Neural cell (in vitro differentiated cells): ENCODE results near the gene TUBB4B. TPM values are rescaled to one million over a fixed set of nuclear protein-coding genes. Genes with fewer than 3 reads are reported as not detected.

Source experiments
- H2AFZ ChIP-seq: fragments of 200-600, 300-800 bp; sonication (generic), shearing (Covaris generic); 2 replicates; pipeline ENCODE4 v1.6.0; 2014; ENCODE audit warnings: low read depth, mild to moderate bottlenecking, antibody characterized with exemption, low read length, moderate library complexity
- H3F3A ChIP-seq: fragments of 200-600 bp; shearing (Covaris generic); 2 replicates; pipeline ENCODE4 v1.6.1; 2016; ENCODE audit warnings: mild to moderate bottlenecking, moderate library complexity, mixed read lengths, antibody characterized with exemption, low read length; ENCODE audit not compliant: insufficient read depth, poor library complexity, severe bottlenecking
- H3K27ac ChIP-seq: fragments of 200-600, 300-800 bp; sonication (generic), shearing (Covaris generic); 2 replicates; pipeline ENCODE4 v1.5.1; 2014; ENCODE audit warnings: mild to moderate bottlenecking, low read length, moderate library complexity
- H3K27me3 ChIP-seq: fragments of 300-800, 200-600 bp; sonication (generic), shearing (Covaris generic); 2 replicates; pipeline ENCODE4 v1.6.0; 2014; ENCODE audit warnings: mild to moderate bottlenecking, low read depth, low read length, moderate library complexity; ENCODE audit not compliant: insufficient read depth
- H3K36me3 ChIP-seq: fragments of 300-800, 200-600 bp; sonication (generic), shearing (Covaris generic); 2 replicates; pipeline ENCODE4 v1.5.1; 2014; ENCODE audit warnings: mild to moderate bottlenecking, antibody characterized with exemption, low read length, moderate library complexity; ENCODE audit not compliant: insufficient read depth
- H3K4me2 ChIP-seq: fragments of 300-800, 200-600 bp; sonication (generic), shearing (Covaris generic); 2 replicates; pipeline ENCODE4 v1.6.0; 2014; ENCODE audit warnings: mild to moderate bottlenecking, low read length
- H3K4me3 ChIP-seq: fragments of 300-800, 200-600 bp; sonication (generic), shearing (Covaris generic); 2 replicates; pipeline ENCODE4 v1.5.1; 2014; ENCODE audit warnings: mild to moderate bottlenecking, low read length, moderate library complexity
- H3K79me2 ChIP-seq: fragments of 200-600 bp; shearing (Covaris generic); replicated peaks from 2 replicates; pipeline ENCODE4 v1.6.0; 2014; ENCODE audit warnings: mild to moderate bottlenecking, low read length, moderate library complexity; ENCODE audit not compliant: insufficient read depth
- H3K9ac ChIP-seq: fragments of 300-800, 200-600 bp; sonication (generic), shearing (Covaris generic); 2 replicates; pipeline ENCODE4 v1.6.1; 2016; ENCODE audit warnings: mild to moderate bottlenecking, low read length, mixed read lengths
- H3K9me2 ChIP-seq: fragments of 200-600 bp; shearing (Covaris generic); 2 replicates; pipeline ENCODE4 v1.6.1; 2016; ENCODE audit warnings: mild to moderate bottlenecking, low read length, mixed read lengths; ENCODE audit not compliant: insufficient read depth
- H3K9me3 ChIP-seq: fragments of 200-600, 300-800 bp; sonication (generic), shearing (Covaris generic); 2 replicates; pipeline ENCODE4 v1.6.1; 2016; ENCODE audit warnings: mild to moderate bottlenecking, mixed run types, low read length, moderate library complexity, mixed read lengths
- H4K20me1 ChIP-seq: fragments of 200-600 bp; shearing (Covaris generic); 2 replicates; pipeline ENCODE4 v1.6.1; 2016; ENCODE audit warnings: mild to moderate bottlenecking, mixed run types; ENCODE audit not compliant: insufficient read depth
- EP300 ChIP-seq: fragments of 450-650 bp; conservative IDR thresholded peaks from 2 replicates; pipeline ENCODE4 v1.6.1; 2014; ENCODE audit warnings: antibody characterized with exemption, mild to moderate bottlenecking, moderate library complexity; ENCODE audit not compliant: poor library complexity, severe bottlenecking
- EZH2 ChIP-seq: fragments of 200-600, 300-800 bp; shearing (Covaris generic), sonication (generic); IDR thresholded peaks from 2 replicates; pipeline ENCODE4 v1.6.1; 2014; ENCODE audit warnings: antibody characterized with exemption, low read length, borderline replicate concordance, mild to moderate bottlenecking; ENCODE audit not compliant: insufficient read depth, poor library complexity, severe bottlenecking
- MXI1 ChIP-seq: fragments of 450-650 bp; conservative IDR thresholded peaks from 2 replicates; pipeline ENCODE4 v1.6.1; 2014; ENCODE audit warnings: antibody characterized with exemption, mild to moderate bottlenecking; ENCODE audit not compliant: poor library complexity, severe bottlenecking
- POLR2AphosphoS5 ChIP-seq: IDR thresholded peaks from 2 replicates; pipeline ENCODE4 v1.6.1; 2012
- RAD21 ChIP-seq: fragments of 450-650 bp; conservative IDR thresholded peaks from 2 replicates; pipeline ENCODE4 v1.6.1; 2014; ENCODE audit warnings: antibody characterized with exemption, mild to moderate bottlenecking, moderate library complexity
- SMC3 ChIP-seq: fragments of 450-650 bp; conservative IDR thresholded peaks from 2 replicates; pipeline ENCODE4 v1.6.1; 2014; ENCODE audit warnings: antibody characterized with exemption, mild to moderate bottlenecking, moderate library complexity; ENCODE audit not compliant: poor library complexity
- TAF1 ChIP-seq: IDR thresholded peaks from 2 replicates; pipeline ENCODE4 v1.6.1; 2012; ENCODE audit warnings: low read depth
- polyA plus RNA-seq: library from polyadenylated mRNA; depleted of rRNA; stranded (reverse); fragments of >200 nt; gene quantifications from 2 replicates; pipeline ENCODE4 v1.2.3, GENCODE V29; 2014
- TF ChIP-seq, protein P1 (sequence below): fragments of 450-650 bp; IDR thresholded peaks from 2 replicates; pipeline ENCODE4 v1.5.1; 2014; ENCODE audit warnings: antibody characterized with exemption, mild to moderate bottlenecking, moderate library complexity; ENCODE audit not compliant: poor library complexity, severe bottlenecking
- TF ChIP-seq, protein P2 (sequence below): IDR thresholded peaks from 2 replicates; pipeline ENCODE4 v1.6.1; 2012; ENCODE audit warnings: borderline replicate concordance

The TUBB4B gene
- polyA plus RNA-seq, 1 donor from 2014 or later, result 60.3 TPM

DNA sequence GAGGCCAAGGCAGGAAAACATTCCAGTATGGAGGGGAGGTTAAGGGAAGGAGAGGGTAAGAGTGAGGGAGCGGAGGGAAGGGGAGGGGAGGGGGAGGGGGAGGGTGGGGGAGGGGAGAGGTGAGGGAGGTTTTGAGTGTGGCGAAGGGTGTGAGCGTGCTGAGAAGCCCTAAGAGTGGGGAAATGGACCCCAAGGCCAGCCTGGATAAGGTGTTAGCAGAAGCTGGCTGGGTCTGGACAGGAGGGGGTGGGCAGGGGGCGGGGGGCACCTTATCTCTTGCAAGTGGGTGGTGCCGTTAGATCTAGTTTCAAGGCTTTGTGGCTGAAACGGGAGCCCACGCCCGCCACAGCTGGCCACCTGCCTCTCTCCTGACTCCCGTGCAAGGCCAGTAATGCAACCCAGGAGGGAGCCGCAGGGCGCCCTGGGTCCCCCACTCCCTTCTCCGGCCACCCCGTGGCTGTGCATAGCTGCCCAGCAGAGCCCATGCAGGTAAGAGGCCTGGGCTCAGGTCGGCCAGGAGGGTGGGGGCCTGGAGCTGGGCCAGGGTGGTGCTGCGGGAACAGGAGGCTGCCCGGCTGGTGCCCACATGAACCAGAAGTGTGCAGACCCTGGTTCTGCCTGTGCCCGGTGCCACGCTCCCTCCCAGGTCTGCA, 13.1 kb upstream of the TUBB4B start:
- H3K36me3 ChIP-seq, result no peaks in the 10 kb centered on the region
- no peak overlapping the region for H3K4me3 ChIP-seq
- no peaks in the 10 kb centered on the region for H3K27me3 ChIP-seq
- H3K27ac ChIP-seq, result no peak overlapping the region
- no peaks in the 10 kb centered on the region for H3K79me2 ChIP-seq
- H3K9me2 ChIP-seq, result no peaks in the 10 kb centered on the region
- H3K9me3 ChIP-seq, result no peaks in the 10 kb centered on the region
- H4K20me1 ChIP-seq, result no peaks in the 10 kb centered on the region
- no peak overlapping the region for H3K4me2 ChIP-seq
- no peaks in the 10 kb centered on the region for H3F3A ChIP-seq
- TF ChIP-seq EZH2 (no peak), POLR2AphosphoS5 (no peak), MXI1 (no peak), RAD21 (no peak), SMC3 (no peak), TAF1 (no peak), EP300 (no peak)
- TF ChIP-seq, protein P1, sequence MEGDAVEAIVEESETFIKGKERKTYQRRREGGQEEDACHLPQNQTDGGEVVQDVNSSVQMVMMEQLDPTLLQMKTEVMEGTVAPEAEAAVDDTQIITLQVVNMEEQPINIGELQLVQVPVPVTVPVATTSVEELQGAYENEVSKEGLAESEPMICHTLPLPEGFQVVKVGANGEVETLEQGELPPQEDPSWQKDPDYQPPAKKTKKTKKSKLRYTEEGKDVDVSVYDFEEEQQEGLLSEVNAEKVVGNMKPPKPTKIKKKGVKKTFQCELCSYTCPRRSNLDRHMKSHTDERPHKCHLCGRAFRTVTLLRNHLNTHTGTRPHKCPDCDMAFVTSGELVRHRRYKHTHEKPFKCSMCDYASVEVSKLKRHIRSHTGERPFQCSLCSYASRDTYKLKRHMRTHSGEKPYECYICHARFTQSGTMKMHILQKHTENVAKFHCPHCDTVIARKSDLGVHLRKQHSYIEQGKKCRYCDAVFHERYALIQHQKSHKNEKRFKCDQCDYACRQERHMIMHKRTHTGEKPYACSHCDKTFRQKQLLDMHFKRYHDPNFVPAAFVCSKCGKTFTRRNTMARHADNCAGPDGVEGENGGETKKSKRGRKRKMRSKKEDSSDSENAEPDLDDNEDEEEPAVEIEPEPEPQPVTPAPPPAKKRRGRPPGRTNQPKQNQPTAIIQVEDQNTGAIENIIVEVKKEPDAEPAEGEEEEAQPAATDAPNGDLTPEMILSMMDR, result no peak
- TF ChIP-seq, protein P2, sequence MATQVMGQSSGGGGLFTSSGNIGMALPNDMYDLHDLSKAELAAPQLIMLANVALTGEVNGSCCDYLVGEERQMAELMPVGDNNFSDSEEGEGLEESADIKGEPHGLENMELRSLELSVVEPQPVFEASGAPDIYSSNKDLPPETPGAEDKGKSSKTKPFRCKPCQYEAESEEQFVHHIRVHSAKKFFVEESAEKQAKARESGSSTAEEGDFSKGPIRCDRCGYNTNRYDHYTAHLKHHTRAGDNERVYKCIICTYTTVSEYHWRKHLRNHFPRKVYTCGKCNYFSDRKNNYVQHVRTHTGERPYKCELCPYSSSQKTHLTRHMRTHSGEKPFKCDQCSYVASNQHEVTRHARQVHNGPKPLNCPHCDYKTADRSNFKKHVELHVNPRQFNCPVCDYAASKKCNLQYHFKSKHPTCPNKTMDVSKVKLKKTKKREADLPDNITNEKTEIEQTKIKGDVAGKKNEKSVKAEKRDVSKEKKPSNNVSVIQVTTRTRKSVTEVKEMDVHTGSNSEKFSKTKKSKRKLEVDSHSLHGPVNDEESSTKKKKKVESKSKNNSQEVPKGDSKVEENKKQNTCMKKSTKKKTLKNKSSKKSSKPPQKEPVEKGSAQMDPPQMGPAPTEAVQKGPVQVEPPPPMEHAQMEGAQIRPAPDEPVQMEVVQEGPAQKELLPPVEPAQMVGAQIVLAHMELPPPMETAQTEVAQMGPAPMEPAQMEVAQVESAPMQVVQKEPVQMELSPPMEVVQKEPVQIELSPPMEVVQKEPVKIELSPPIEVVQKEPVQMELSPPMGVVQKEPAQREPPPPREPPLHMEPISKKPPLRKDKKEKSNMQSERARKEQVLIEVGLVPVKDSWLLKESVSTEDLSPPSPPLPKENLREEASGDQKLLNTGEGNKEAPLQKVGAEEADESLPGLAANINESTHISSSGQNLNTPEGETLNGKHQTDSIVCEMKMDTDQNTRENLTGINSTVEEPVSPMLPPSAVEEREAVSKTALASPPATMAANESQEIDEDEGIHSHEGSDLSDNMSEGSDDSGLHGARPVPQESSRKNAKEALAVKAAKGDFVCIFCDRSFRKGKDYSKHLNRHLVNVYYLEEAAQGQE, result no peak
- no peak overlapping the region for H2AFZ ChIP-seq
- no peak overlapping the region for H3K9ac ChIP-seq

DNA sequence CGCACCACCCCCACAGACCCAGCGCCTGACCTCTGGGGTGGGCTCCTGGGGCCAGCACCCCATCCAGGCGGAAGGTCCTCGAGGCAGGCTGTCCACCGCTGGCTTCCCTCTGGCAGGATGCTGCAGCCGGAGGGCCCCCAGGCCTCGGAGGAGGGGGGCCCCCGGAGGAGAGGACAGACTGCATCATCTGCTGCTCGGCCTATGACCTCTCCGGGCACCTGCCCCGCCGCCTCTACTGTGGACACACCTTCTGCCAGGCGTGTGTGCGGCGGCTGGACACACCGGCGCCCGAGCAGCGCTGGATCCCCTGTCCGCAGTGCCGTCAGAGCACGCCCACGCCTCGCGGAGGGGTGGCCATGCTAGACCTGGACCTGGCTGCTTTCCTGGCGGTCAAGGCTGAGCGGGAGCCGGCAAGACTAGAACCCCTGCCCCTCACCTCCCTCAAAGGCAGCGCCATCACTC, 12.6 kb upstream of the TUBB4B start:
- no peak for TF ChIP-seq EP300
- TF ChIP-seq, protein P2, result no peak
- no peak overlapping the region for H3K4me2 ChIP-seq
- H3F3A ChIP-seq, result no peaks in the 10 kb centered on the region
- no peaks in the 10 kb centered on the region for H4K20me1 ChIP-seq
- no peak overlapping the region for H3K27ac ChIP-seq
- no peak overlapping the region for H2AFZ ChIP-seq
- H3K79me2 ChIP-seq, result no peaks in the 10 kb centered on the region
- H3K27me3 ChIP-seq, result no peaks in the 10 kb centered on the region
- no peak overlapping the region for H3K9ac ChIP-seq
- H3K36me3 ChIP-seq, result no peaks in the 10 kb centered on the region
- H3K9me3 ChIP-seq, result no peaks in the 10 kb centered on the region
- no peak overlapping the region for H3K4me3 ChIP-seq
- no peaks in the 10 kb centered on the region for H3K9me2 ChIP-seq
